KMS-11 (cell line): ENCODE results near the gene CIAO3.

Source experiments
- H2AFZ ChIP-seq: fragments of 200-600 bp; sonication (generic); 2 replicates; pipeline ENCODE4 v1.6.1; 2016; ENCODE audit warnings: antibody characterized with exemption, mixed run types, low read depth
- H3K27ac ChIP-seq: fragments of 200-600 bp; sonication (generic); 2 replicates; pipeline ENCODE4 v1.6.1; 2016; ENCODE audit warnings: mild to moderate bottlenecking, mixed run types
- H3K27me3 ChIP-seq: fragments of 200-600 bp; sonication (generic); 2 replicates; pipeline ENCODE4 v1.6.1; 2017; ENCODE audit warnings: mild to moderate bottlenecking, low read depth, mixed run types, moderate library complexity; ENCODE audit not compliant: insufficient read depth
- H3K36me3 ChIP-seq: fragments of 200-600 bp; sonication (generic); 2 replicates; pipeline ENCODE4 v1.6.1; 2017; ENCODE audit warnings: mild to moderate bottlenecking, mixed run types; ENCODE audit not compliant: insufficient read depth
- H3K4me1 ChIP-seq: fragments of 200-600 bp; sonication (generic); 2 replicates; pipeline ENCODE4 v1.6.1; 2016; ENCODE audit warnings: mild to moderate bottlenecking, low read depth, mixed run types; ENCODE audit not compliant: poor library complexity, severe bottlenecking
- H3K4me2 ChIP-seq: fragments of 200-600 bp; sonication (generic); 2 replicates; pipeline ENCODE4 v1.7.0; 2016; ENCODE audit warnings: mild to moderate bottlenecking, mixed run types
- H3K4me3 ChIP-seq: fragments of 200-600 bp; sonication (generic); IDR thresholded peaks from 2 replicates; pipeline ENCODE4 v1.6.1; 2017; ENCODE audit warnings: low read depth, low read length, mixed read lengths; ENCODE audit not compliant: insufficient read depth
- H3K79me2 ChIP-seq: fragments of 200-600 bp; sonication (generic); 2 replicates; pipeline ENCODE4 v1.6.1; 2016; ENCODE audit warnings: low read depth, mixed run types; ENCODE audit not compliant: insufficient read depth
- H3K9ac ChIP-seq: fragments of 200-600 bp; sonication (generic); 2 replicates; pipeline ENCODE4 v1.6.1; 2016; ENCODE audit warnings: mild to moderate bottlenecking, mixed run types
- H4K20me1 ChIP-seq: fragments of 200-600 bp; sonication (generic); 2 replicates; pipeline ENCODE4 v1.6.1; 2016; ENCODE audit warnings: mild to moderate bottlenecking, mixed run types; ENCODE audit not compliant: insufficient read depth
- TF ChIP-seq, protein P1 (sequence below): fragments of 200-600 bp; sonication (generic); conservative IDR thresholded peaks from 2 replicates; pipeline ENCODE4 v1.6.1; 2017; ENCODE audit warnings: low read depth, mild to moderate bottlenecking, antibody characterized with exemption, low read length, moderate library complexity, mixed read lengths

The CIAO3 gene

DNA sequence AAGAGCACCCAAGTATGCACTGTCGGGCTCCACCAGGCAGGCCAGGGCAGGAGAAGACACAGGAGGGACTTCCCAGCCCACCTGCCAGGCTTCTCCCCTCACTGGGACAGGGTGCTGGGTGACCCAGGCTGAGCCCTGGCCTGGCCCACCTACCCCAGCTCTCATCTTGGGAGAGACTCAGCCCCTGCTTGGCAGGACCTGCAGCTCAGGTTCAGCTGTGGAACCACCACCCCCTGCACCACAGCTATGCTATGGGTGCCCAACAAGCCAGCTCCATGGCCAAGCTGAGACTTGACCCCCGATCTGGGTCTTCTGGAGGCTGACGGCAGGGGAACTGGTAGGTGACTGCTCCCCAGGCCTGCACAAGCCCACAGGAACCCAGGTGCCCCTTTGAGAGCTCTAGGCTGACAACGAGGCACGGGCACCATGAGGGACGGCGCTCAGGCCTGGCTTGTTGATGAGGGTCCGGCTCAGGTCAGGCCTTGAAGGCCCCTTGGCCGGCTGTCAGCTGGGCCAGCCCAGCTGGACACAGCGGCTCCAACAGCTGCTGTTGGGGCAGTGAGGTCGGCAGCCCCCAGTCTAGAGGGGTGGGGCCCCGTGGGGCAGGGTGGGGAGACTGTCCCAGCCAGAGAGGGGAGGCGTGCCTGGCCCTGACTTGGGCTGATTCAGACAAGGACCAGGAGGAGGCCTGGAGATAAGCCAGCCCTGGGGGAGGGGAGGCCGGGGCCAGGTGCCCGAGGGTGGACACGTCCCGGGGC, 42.8 kb upstream of the CIAO3 start:
- Histone ChIP-seq H3K4me2 (no peak overlapping the region), H3K27ac (no peak overlapping the region), H4K20me1 (no peaks in the 10 kb centered on the region), H3K27me3 (peaks cover 56% of the 10 kb centered on the region), H3K4me3 (no peak overlapping the region), H3K9ac (no peak overlapping the region), H3K4me1 (peaks cover 5% of the 10 kb centered on the region), H2AFZ (no peak overlapping the region), H3K36me3 (no peaks in the 10 kb centered on the region), H3K79me2 (peaks cover 10% of the 10 kb centered on the region; the same call in 1 of the 2 replicates)
- TF ChIP-seq, protein P1, sequence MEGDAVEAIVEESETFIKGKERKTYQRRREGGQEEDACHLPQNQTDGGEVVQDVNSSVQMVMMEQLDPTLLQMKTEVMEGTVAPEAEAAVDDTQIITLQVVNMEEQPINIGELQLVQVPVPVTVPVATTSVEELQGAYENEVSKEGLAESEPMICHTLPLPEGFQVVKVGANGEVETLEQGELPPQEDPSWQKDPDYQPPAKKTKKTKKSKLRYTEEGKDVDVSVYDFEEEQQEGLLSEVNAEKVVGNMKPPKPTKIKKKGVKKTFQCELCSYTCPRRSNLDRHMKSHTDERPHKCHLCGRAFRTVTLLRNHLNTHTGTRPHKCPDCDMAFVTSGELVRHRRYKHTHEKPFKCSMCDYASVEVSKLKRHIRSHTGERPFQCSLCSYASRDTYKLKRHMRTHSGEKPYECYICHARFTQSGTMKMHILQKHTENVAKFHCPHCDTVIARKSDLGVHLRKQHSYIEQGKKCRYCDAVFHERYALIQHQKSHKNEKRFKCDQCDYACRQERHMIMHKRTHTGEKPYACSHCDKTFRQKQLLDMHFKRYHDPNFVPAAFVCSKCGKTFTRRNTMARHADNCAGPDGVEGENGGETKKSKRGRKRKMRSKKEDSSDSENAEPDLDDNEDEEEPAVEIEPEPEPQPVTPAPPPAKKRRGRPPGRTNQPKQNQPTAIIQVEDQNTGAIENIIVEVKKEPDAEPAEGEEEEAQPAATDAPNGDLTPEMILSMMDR = no peak

DNA sequence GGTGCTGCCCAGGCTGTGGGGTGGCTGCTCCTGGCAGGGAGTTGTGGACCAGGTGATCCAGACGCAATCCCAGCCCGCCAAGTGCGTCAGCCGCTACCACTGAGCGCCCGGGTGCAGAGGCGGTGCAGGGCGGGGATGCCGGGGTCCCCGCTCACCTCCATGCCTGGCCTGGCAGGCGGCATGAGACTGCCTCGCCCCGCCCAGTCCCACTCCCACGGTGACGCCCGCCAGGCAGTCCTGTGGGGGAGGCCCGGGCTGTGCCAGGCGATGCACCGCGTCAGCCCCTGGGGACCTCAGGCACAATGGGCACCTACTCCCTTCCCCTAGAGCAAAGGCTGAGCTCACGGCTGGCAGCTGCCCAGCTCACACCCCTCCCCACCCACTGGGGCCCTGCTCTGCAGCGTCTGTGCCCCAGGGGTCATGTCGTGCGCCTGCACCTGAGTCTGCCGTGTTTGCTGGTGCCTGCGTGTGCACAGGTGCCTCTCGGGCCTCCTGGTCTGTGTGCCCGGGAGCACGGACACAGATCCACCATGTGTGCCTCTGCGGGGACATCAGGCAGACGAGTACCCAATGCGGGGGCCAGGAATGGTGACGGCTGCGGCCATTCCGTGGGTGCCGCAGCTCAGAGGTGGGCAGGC, 42.1 kb upstream of the CIAO3 start:
- H2AFZ ChIP-seq = no peak overlapping the region
- H3K4me1 ChIP-seq = peaks cover 5% of the 10 kb centered on the region
- H3K79me2 ChIP-seq = peaks cover 9% of the 10 kb centered on the region; the same call in 1 of the 2 replicates
- no peak overlapping the region for H3K4me3 ChIP-seq
- TF ChIP-seq, protein P1 = no peak
- no peaks in the 10 kb centered on the region for H3K36me3 ChIP-seq
- H3K4me2 ChIP-seq = no peak overlapping the region
- no peaks in the 10 kb centered on the region for H4K20me1 ChIP-seq
- peaks cover 63% of the 10 kb centered on the region for H3K27me3 ChIP-seq
- H3K27ac ChIP-seq = no peak overlapping the region
- no peak overlapping the region for H3K9ac ChIP-seq

DNA sequence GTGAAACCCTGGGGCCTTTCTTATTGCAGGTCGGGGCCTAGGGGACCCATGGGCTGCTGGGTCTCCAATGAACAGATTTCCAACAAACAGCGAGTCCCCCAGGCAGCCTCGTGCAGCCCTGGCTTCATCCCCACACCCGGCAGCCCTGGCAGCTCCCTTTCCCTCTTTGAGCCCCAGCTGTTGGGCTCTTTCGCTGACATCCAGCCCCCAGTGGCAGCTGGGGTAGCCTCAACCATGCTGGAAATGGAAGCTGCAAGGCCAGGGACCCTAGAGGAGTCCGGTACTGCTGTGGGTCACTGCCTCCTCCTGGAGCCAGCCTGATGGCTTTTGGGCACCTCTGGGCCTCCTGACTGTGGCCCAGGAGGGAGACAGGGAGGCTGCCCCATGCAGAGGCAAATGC, 41.5 kb upstream of the CIAO3 start:
- H3K9ac ChIP-seq = no peak overlapping the region
- H3K4me3 ChIP-seq = no peak overlapping the region
- H3K4me1 ChIP-seq = peaks cover 3% of the 10 kb centered on the region
- H4K20me1 ChIP-seq = no peaks in the 10 kb centered on the region
- peaks cover 3% of the 10 kb centered on the region; the same call in 1 of the 2 replicates for H3K79me2 ChIP-seq
- no peaks in the 10 kb centered on the region for H3K36me3 ChIP-seq
- H3K27me3 ChIP-seq = peaks cover 69% of the 10 kb centered on the region
- H3K27ac ChIP-seq = no peak overlapping the region
- no peak overlapping the region for H2AFZ ChIP-seq
- H3K4me2 ChIP-seq = no peak overlapping the region
- TF ChIP-seq, protein P1 = no peak

DNA sequence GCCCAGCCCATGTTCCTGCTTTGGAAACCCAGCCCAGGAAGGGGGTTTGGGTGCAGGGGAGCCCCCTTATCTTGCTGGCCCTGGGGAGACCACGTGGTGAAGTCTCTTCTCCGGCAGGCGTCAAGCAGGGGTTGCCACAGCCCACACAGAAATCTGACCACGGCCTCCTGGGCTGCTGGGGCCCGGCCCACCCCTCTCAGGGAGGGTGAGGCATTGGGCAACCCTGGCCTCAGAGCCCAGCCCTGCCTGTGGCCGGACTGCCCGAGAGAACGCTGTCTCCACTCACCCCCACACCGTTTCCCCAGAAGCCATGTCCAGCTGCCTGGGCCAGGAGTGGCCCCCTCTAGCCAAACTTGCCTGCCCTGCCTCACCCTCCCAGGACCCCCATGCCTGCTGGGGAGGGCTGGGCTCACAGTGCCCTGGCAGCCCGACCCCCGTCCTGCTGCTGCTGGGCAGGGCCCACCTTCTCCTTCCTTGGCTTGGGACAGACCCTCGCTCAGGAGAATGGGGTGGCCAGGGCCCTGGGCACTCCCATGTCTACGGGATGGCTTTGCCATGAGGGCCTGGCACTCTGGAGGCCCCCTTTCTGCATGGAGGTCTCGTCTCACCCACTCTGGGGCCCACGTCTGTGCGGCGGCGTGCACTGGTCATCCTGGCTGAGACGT, 40.7 kb upstream of the CIAO3 start:
- Histone ChIP-seq H3K79me2 (no peaks in the 10 kb centered on the region), H2AFZ (no peak overlapping the region), H3K36me3 (no peaks in the 10 kb centered on the region), H3K4me1 (no peaks in the 10 kb centered on the region), H3K4me3 (no peak overlapping the region), H3K27ac (no peak overlapping the region), H3K9ac (no peak overlapping the region), H3K27me3 (peaks cover 77% of the 10 kb centered on the region), H4K20me1 (no peaks in the 10 kb centered on the region), H3K4me2 (no peak overlapping the region)
- TF ChIP-seq, protein P1 = no peak
